Thyroid gland (tissue), 4 donors: ENCODE measurements around the gene ZNF550. TPM values are rescaled to one million over a fixed set of nuclear protein-coding genes. Genes with fewer than 3 reads are reported as not detected.

Experiments
- total RNA-seq, 4 donors: library from RNA; depleted of rRNA; stranded (reverse); fragments of >200 nt; gene quantifications; one replicate each; pipeline ENCODE4 v1.2.3, GENCODE V29; 2016

ZNF550 gene
- total RNA-seq, 4 donors from 2014 or later, result 7.1 to 13.5 (median 8.7) TPM

Other genes starting within 250 kb of the ZNF550 start
- 10 to 100 TPM; 10.6 to 17.2 (median 14.7) TPM for gene ZNF543, start 239.4 kb downstream of the ZNF550 start, total RNA-seq
- 10 to 100 TPM; 10.7 to 14.1 (median 13.9) TPM for gene ZNF304, start 208.6 kb downstream of the ZNF550 start, total RNA-seq
- 10 to 100 TPM in 3 of 4 donors, 1 to 10 TPM in 1; 8.7 to 38.3 (median 23.0) TPM for gene TRAPPC2B, start 196.3 kb downstream of the ZNF550 start, total RNA-seq
- gene ZNF547, start 196.3 kb downstream of the ZNF550 start, total RNA-seq, result 1 to 10 TPM; 2.5 to 7.0 (median 4.6) TPM
- 10 to 100 TPM; 22.3 to 31.0 (median 28.1) TPM for gene ZNF548, start 170.0 kb downstream of the ZNF550 start, total RNA-seq
- gene ZNF17, start 148.7 kb downstream of the ZNF550 start, total RNA-seq, result 10 to 100 TPM; 17.8 to 33.1 (median 20.8) TPM
- 10 to 100 TPM in 2 of 4 donors, 1 to 10 TPM in 2; 9.9 to 13.7 (median 10.7) TPM for gene ZNF749, start 124.5 kb downstream of the ZNF550 start, total RNA-seq
- gene VN1R1, start 102.7 kb downstream of the ZNF550 start, total RNA-seq, result 1 to 10 TPM; 1.9 to 5.5 (median 3.0) TPM
- 10 to 100 TPM; 30.9 to 46.2 (median 41.0) TPM for gene ZNF772, start 82.3 kb downstream of the ZNF550 start, total RNA-seq
- 10 to 100 TPM; 10.5 to 21.3 (median 17.0) TPM for gene ZNF419, start 72.1 kb downstream of the ZNF550 start, total RNA-seq
- 10 to 100 TPM; 16.1 to 23.8 (median 19.6) TPM for gene ZNF773, start 59.9 kb downstream of the ZNF550 start, total RNA-seq
- gene ZNF549, start 32.5 kb downstream of the ZNF550 start, total RNA-seq, result 10 to 100 TPM in 1 of 4 donors, 1 to 10 TPM in 3; 7.7 to 12.7 (median 9.2) TPM
- 10 to 100 TPM in 1 of 4 donors, 1 to 10 TPM in 3; 5.2 to 10.9 (median 7.2) TPM for gene ZNF416, start 19.0 kb upstream of the ZNF550 start, total RNA-seq
- 10 to 100 TPM in 3 of 4 donors, 1 to 10 TPM in 1; 8.9 to 19.7 (median 13.7) TPM for gene ZIK1, start 24.3 kb upstream of the ZNF550 start, total RNA-seq
- 1 to 10 TPM; 1.9 to 4.8 (median 2.6) TPM for gene ZNF530, start 40.0 kb upstream of the ZNF550 start, total RNA-seq
- 10 to 100 TPM; 32.6 to 45.5 (median 37.3) TPM for gene ZNF134, start 54.4 kb upstream of the ZNF550 start, total RNA-seq
- gene ZNF211, start 73.3 kb upstream of the ZNF550 start, total RNA-seq, result 10 to 100 TPM; 16.2 to 27.5 (median 21.8) TPM
- gene ZSCAN4, start 109.1 kb upstream of the ZNF550 start, total RNA-seq, result 1 to 10 TPM in 1 of 4 donors, under 1 TPM in 3; 0.22 to 1.1 (median 0.47) TPM
- 10 to 100 TPM; 11.2 to 23.6 (median 17.7) TPM for gene ZNF551, start 122.1 kb upstream of the ZNF550 start, total RNA-seq
- 10 to 100 TPM; 15.6 to 25.8 (median 18.2) TPM for gene ZNF154, start 149.3 kb upstream of the ZNF550 start, total RNA-seq
- 10 to 100 TPM; 16.8 to 27.6 (median 20.7) TPM for gene ZNF671, start 167.8 kb upstream of the ZNF550 start, total RNA-seq
- 10 to 100 TPM; 17.6 to 24.4 (median 22.4) TPM for gene ZNF776, start 187.0 kb upstream of the ZNF550 start, total RNA-seq
- 10 to 100 TPM; 23.8 to 30.5 (median 27.5) TPM for gene ZNF586, start 209.8 kb upstream of the ZNF550 start, total RNA-seq